AG04449 (cell line): ENCODE results near the gene POLE2.

Source experiments
- CTCF ChIA-PET: fragments of 350-600 bp; formaldehyde crosslinking; extraction: SDS; loops from one replicate; lab custom pipeline; 2021; ENCODE audit warnings: antibody characterized with exemption; lab: Yijun Ruan, JAX
- POLR2A ChIA-PET: fragments of 400-600, 350-600 bp; formaldehyde crosslinking; extraction: SDS; loops from one replicate; lab custom pipeline; 2020; ENCODE audit warnings: antibody characterized with exemption, inconsistent platforms; lab: Yijun Ruan, JAX
- DNase-seq: peaks from one replicate; pipeline ENCODE4 v3.0.0-alpha.2; 2010; ENCODE audit warnings: low read depth, low spot score
- H3K4me3 ChIP-seq: 2 replicates; pipeline ENCODE4 v1.5.1; 2011; ENCODE audit warnings: low read depth, mild to moderate bottlenecking, control low read depth, low read length
- CTCF ChIP-seq: IDR thresholded peaks from one replicate; pipeline ENCODE4 v1.5.1; 2011; ENCODE audit warnings: mild to moderate bottlenecking, moderate library complexity, low read length, control low read depth, inconsistent platforms; ENCODE audit not compliant: insufficient read depth; ENCODE audit errors: missing control alignments

The POLE2 gene

GRCh38 chr14:49640540-49641417, 47.2 kb downstream of the POLE2 start:
- no peak for TF ChIP-seq CTCF
- ChIA-PET CTCF (interaction anchor here (1.4 to 1.6 kb wide), 2 partner anchors 10 kb away, joined by 3 read pairs; no protein-coding TSS in a partner anchor), POLR2A (no interaction called here)
- no peak overlapping the region for H3K4me3 ChIP-seq
- no peak for DNase-seq

- no peak for TF ChIP-seq CTCF
- POLR2A ChIA-PET, result interaction anchor here (0.7 kb wide), 1 partner anchor 51 kb away, joined by 3 read pairs; no protein-coding TSS in a partner anchor
- CTCF ChIA-PET, result interaction anchor here (1.7 kb wide), 1 partner anchor 130 kb away, joined by 4 read pairs; the partner anchor contains the start of gene KLHDC2
- H3K4me3 ChIP-seq, result no peak overlapping the region
- DNase-seq, result no peak
Observed at GRCh38 chr14:49637534-49638078, 50.4 kb downstream of the POLE2 start.

GRCh38 chr14:49636866-49637265, 51.1 kb downstream of the POLE2 start:
- ChIA-PET POLR2A (no interaction called here), CTCF (interaction anchor here (1.7 kb wide), 1 partner anchor 131 kb away, joined by 4 read pairs; the partner anchor contains the start of gene KLHDC2)
- no peak overlapping the region for H3K4me3 ChIP-seq
- DNase-seq, result no peak
- TF ChIP-seq CTCF, result no peak

GRCh38 chr14:49634547-49635334, 53.3 kb downstream of the POLE2 start, which contains the start of gene DNAAF2:
TSS of gene DNAAF2 (minus strand) at chr14:49635244. CDS start at chr14:49635149, 95 bp downstream.
- CTCF ChIA-PET, result interaction anchor here (0.9 to 2.6 kb wide), 23 partner anchors 8 to 228 kb away, joined by 3 to 44 read pairs (median 5); partner anchors contain the start of genes KLHDC2, MGAT2, NEMF and RPL36AL
- TF ChIP-seq CTCF, result no peak
- POLR2A ChIA-PET, result interaction anchor here (1.0 to 2.3 kb wide), 6 partner anchors 10 to 227 kb away, joined by 3 to 23 read pairs (median 6); partner anchors contain the start of genes KLHDC2, MGAT2, NEMF and RPL36AL

GRCh38 chr14:49633640-49634546, 54.1 kb downstream of the POLE2 start:
- POLR2A ChIA-PET, result interaction anchor here (1.0 to 2.3 kb wide), 7 partner anchors 9 to 228 kb away, joined by 3 to 23 read pairs (median 5); partner anchors contain the start of genes KLHDC2, MGAT2, NEMF and RPL36AL
- peak overlapping the region; percentile 81 for H3K4me3 ChIP-seq
- peak; percentile 56 for DNase-seq
- CTCF ChIA-PET, result interaction anchor here (0.6 to 2.6 kb wide), 28 partner anchors 9 to 229 kb away, joined by 3 to 44 read pairs (median 5); partner anchors contain the start of genes KLHDC2, MGAT2, NEMF and RPL36AL
- peak; percentile 93 for TF ChIP-seq CTCF

More at GRCh38 chr14:49634547-49635334, 53.3 kb downstream of the POLE2 start, which contains the start of gene DNAAF2:
- H3K4me3 ChIP-seq, result peak within 1 kb of the TSS; percentile 81
- DNase-seq, result no peak
